ENCODE data around the gene ARHGAP26.

DNA sequence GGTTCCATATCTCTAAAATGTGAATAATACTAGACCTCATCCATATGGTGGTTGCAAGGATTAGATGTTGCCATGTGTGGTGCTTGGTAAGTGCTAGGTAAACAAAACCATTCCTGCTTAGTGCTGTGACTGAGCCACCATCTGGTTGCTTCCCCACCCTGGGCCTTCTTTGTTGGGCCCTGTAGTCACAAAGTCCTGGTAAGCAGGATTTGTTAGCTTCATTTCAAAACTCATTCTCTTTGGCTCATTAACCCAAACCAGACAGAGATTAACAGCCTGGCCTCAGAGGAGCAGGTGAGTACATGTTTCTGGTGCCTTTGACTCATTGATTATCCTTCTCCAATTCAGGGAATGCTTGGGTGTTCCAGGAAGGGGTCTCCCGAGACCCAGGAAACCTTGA, 240.2 kb downstream of the ARHGAP26 start:
- TF ChIP-seq, protein P1, sequence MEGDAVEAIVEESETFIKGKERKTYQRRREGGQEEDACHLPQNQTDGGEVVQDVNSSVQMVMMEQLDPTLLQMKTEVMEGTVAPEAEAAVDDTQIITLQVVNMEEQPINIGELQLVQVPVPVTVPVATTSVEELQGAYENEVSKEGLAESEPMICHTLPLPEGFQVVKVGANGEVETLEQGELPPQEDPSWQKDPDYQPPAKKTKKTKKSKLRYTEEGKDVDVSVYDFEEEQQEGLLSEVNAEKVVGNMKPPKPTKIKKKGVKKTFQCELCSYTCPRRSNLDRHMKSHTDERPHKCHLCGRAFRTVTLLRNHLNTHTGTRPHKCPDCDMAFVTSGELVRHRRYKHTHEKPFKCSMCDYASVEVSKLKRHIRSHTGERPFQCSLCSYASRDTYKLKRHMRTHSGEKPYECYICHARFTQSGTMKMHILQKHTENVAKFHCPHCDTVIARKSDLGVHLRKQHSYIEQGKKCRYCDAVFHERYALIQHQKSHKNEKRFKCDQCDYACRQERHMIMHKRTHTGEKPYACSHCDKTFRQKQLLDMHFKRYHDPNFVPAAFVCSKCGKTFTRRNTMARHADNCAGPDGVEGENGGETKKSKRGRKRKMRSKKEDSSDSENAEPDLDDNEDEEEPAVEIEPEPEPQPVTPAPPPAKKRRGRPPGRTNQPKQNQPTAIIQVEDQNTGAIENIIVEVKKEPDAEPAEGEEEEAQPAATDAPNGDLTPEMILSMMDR (optimal IDR thresholded peaks at IDR 0.05 in 1 of 3, IDR thresholded peaks at IDR 0.05 in 1 of 3, conservative IDR thresholded peaks at IDR 0.05 in 1 of 3; ENCODE audit: extremely low read depth in 1 of 3, insufficient read depth in 2 of 3, low read length in 3 of 3), result no peak
- no peak for TF ChIP-seq EZH2 (IDR thresholded peaks at IDR 0.05; ENCODE audit: low read length)

Measured in keratinocyte (primary cell).